Right hindlimb (tissue), 1 donor: ENCODE measurements around the gene HECTD4.
"Not testable (repeated sequence)": the region's sequence is repeated elsewhere in the genome, so short reads cannot be mapped to it uniquely, and the experiment has no call there.

Source experiments
- DNase-seq: peaks from one replicate; pipeline ENCODE4 v3.0.0-alpha.2; 2018

Gene HECTD4

GRCh38 chr12:112401903-112402498 lies 19.8 kb upstream of the HECTD4 start:
- no peak for DNase-seq

GRCh38 chr12:112401054-112401453 lies 18.8 kb upstream of the HECTD4 start:
- no peak for DNase-seq

- DNase-seq: no peak
Observed at GRCh38 chr12:112393328-112393727, 11.1 kb upstream of the HECTD4 start.

- not testable (repeated sequence) for DNase-seq
Observed at GRCh38 chr12:112389922-112390654, 7.9 kb upstream of the HECTD4 start.

GRCh38 chr12:112389228-112389627 lies 7.0 kb upstream of the HECTD4 start:
- DNase-seq: no peak

GRCh38 chr12:112386726-112387125 lies 4.5 kb upstream of the HECTD4 start:
- DNase-seq: no peak

- no peak for DNase-seq
Observed at GRCh38 chr12:112382866-112383265, 635 bp upstream of the HECTD4 start.

- DNase-seq: no peak
Observed at GRCh38 chr12:112381406-112381882, 787 bp downstream of the HECTD4 start.

GRCh38 chr12:112380663-112381405 lies 1.4 kb downstream of the HECTD4 start:
- DNase-seq: peak; percentile 36

- no peak for DNase-seq
Observed at GRCh38 chr12:112375105-112375504, 7.1 kb downstream of the HECTD4 start.

- no peak for DNase-seq
Observed at GRCh38 chr12:112374166-112374740, 8.0 kb downstream of the HECTD4 start.

- no peak for DNase-seq
Observed at GRCh38 chr12:112370868-112371510, 11.2 kb downstream of the HECTD4 start.

- no peak for DNase-seq
Observed at GRCh38 chr12:112370199-112370598, 12.0 kb downstream of the HECTD4 start.

GRCh38 chr12:112368856-112369255 lies 13.4 kb downstream of the HECTD4 start:
- DNase-seq: no peak

- no peak for DNase-seq
Observed at GRCh38 chr12:112367965-112368364, 14.3 kb downstream of the HECTD4 start.

GRCh38 chr12:112362310-112362709 lies 19.9 kb downstream of the HECTD4 start:
- DNase-seq: no peak

GRCh38 chr12:112361271-112361670 lies 21.0 kb downstream of the HECTD4 start:
- no peak for DNase-seq

GRCh38 chr12:112359290-112359689 lies 22.9 kb downstream of the HECTD4 start:
- DNase-seq: no peak

GRCh38 chr12:112357214-112357613 lies 25.0 kb downstream of the HECTD4 start:
- DNase-seq: no peak

- DNase-seq: no peak
Observed at GRCh38 chr12:112354399-112354798, 27.8 kb downstream of the HECTD4 start.

- DNase-seq: no peak
Observed at GRCh38 chr12:112353393-112353792, 28.8 kb downstream of the HECTD4 start.

- no peak for DNase-seq
Observed at GRCh38 chr12:112352921-112353320, 29.3 kb downstream of the HECTD4 start.
